SK-N-SH treated with all-trans-retinoic acid at 6 μM for 48 hours (cell line): ENCODE results near the gene RBM47.

Experiments
- CSDC2 ChIP-seq: fragments of 250-450 bp; sonication (Bioruptor Pico); IDR thresholded peaks from 2 replicates; pipeline ENCODE4 v1.5.0; 2020; ENCODE audit warnings: mild to moderate bottlenecking, moderate library complexity
- ISL1 ChIP-seq: fragments of 250-450 bp; sonication (Bioruptor Pico); IDR thresholded peaks from 2 replicates; pipeline ENCODE4 v2.1.2; 2022; ENCODE audit warnings: mild to moderate bottlenecking, moderate library complexity
- RARB ChIP-seq: fragments of 250-450 bp; sonication (Bioruptor Pico); IDR thresholded peaks from 2 replicates; pipeline ENCODE4 v1.8.0; 2021; ENCODE audit warnings: mild to moderate bottlenecking, moderate library complexity
- TCF4 ChIP-seq: fragments of 250-450 bp; sonication (Bioruptor Pico); IDR thresholded peaks from 2 replicates; pipeline ENCODE4 v1.8.0; 2021; ENCODE audit warnings: mild to moderate bottlenecking, moderate library complexity, borderline replicate concordance
- TOX ChIP-seq: fragments of 250-450 bp; sonication (Bioruptor Pico); IDR thresholded peaks from 2 replicates; pipeline ENCODE4 v1.8.0; 2021; ENCODE audit warnings: mild to moderate bottlenecking, moderate library complexity, borderline replicate concordance
- ZFP30 ChIP-seq: fragments of 450-650 bp; formaldehyde crosslinking; IDR thresholded peaks from 2 replicates; pipeline ENCODE4 v1.5.0; 2022; ENCODE audit warnings: mild to moderate bottlenecking, moderate library complexity
- ZNF70 ChIP-seq: fragments of 450-650 bp; formaldehyde crosslinking; IDR thresholded peaks from 2 replicates; pipeline ENCODE4 v1.5.0; 2020; ENCODE audit warnings: mild to moderate bottlenecking, moderate library complexity
- TF ChIP-seq, protein P1 (sequence below): fragments of 250-450 bp; sonication (Bioruptor Pico); IDR thresholded peaks from 2 replicates; pipeline ENCODE4 v1.8.0; 2020; ENCODE audit warnings: mild to moderate bottlenecking, moderate library complexity, borderline replicate concordance
- TF ChIP-seq, protein P2 (sequence below): fragments of 250-450 bp; sonication (Bioruptor Pico); IDR thresholded peaks from 2 replicates; pipeline ENCODE4 v1.5.0; 2020; ENCODE audit warnings: mild to moderate bottlenecking, moderate library complexity

DNA sequence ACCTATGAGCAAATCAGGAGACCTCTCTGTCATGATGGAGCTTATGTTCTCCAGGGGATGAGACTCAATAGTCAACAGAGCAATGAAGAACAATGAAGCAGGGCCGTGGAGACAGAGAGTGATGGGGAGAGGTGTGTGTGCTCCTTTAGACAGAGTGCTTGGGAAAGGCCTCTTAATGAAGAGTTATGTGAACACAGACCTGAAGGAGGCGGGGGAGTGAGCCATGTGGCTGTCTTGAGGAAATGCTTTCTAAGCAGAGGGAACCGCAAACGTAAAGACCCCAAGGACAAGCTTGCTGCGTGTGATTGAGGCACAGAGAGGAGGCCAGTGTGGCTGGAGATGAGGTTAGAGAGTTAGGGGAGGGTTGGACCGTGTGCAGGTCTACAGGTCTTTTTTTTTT, 241.4 kb downstream of the RBM47 start:
- no peak for TF ChIP-seq ISL1
- no peak for TF ChIP-seq CSDC2 (CRISPR knock-in tag)
- TF ChIP-seq, protein P1, sequence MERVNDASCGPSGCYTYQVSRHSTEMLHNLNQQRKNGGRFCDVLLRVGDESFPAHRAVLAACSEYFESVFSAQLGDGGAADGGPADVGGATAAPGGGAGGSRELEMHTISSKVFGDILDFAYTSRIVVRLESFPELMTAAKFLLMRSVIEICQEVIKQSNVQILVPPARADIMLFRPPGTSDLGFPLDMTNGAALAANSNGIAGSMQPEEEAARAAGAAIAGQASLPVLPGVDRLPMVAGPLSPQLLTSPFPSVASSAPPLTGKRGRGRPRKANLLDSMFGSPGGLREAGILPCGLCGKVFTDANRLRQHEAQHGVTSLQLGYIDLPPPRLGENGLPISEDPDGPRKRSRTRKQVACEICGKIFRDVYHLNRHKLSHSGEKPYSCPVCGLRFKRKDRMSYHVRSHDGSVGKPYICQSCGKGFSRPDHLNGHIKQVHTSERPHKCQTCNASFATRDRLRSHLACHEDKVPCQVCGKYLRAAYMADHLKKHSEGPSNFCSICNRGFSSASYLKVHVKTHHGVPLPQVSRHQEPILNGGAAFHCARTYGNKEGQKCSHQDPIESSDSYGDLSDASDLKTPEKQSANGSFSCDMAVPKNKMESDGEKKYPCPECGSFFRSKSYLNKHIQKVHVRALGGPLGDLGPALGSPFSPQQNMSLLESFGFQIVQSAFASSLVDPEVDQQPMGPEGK (CRISPR knock-in tag): no peak
- TF ChIP-seq ZFP30 (CRISPR knock-in tag): no peak
- TF ChIP-seq ZNF70: no peak
- TF ChIP-seq, protein P2, sequence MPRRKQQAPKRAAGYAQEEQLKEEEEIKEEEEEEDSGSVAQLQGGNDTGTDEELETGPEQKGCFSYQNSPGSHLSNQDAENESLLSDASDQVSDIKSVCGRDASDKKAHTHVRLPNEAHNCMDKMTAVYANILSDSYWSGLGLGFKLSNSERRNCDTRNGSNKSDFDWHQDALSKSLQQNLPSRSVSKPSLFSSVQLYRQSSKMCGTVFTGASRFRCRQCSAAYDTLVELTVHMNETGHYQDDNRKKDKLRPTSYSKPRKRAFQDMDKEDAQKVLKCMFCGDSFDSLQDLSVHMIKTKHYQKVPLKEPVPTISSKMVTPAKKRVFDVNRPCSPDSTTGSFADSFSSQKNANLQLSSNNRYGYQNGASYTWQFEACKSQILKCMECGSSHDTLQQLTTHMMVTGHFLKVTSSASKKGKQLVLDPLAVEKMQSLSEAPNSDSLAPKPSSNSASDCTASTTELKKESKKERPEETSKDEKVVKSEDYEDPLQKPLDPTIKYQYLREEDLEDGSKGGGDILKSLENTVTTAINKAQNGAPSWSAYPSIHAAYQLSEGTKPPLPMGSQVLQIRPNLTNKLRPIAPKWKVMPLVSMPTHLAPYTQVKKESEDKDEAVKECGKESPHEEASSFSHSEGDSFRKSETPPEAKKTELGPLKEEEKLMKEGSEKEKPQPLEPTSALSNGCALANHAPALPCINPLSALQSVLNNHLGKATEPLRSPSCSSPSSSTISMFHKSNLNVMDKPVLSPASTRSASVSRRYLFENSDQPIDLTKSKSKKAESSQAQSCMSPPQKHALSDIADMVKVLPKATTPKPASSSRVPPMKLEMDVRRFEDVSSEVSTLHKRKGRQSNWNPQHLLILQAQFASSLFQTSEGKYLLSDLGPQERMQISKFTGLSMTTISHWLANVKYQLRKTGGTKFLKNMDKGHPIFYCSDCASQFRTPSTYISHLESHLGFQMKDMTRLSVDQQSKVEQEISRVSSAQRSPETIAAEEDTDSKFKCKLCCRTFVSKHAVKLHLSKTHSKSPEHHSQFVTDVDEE (CRISPR knock-in tag): no peak
- TF ChIP-seq TCF4 (CRISPR knock-in tag): no peak
- TF ChIP-seq TOX (CRISPR knock-in tag): no peak
- no peak for TF ChIP-seq RARB (CRISPR knock-in tag)
